CD8-positive, alpha-beta memory T cell (primary cell): ENCODE data around the gene ZFHX3. TPM values are rescaled to one million over a fixed set of nuclear protein-coding genes. Genes with fewer than 3 reads are reported as not detected.

ENCODE experiments used
- CTCF ChIA-PET: fragments of 350-600 bp; sonication (Branson Sonifier 250); formaldehyde crosslinking; loops from one replicate; lab custom pipeline; 2021; ENCODE audit warnings: antibody characterized with exemption; lab: Charles Lee
- POLR2A ChIA-PET: fragments of 350-600 bp; sonication (Branson Sonifier 250); formaldehyde crosslinking; loops from one replicate; lab custom pipeline; 2021; ENCODE audit warnings: antibody characterized with exemption; lab: Charles Lee
- DNase-seq, 5 donors: peaks; one replicate each; pipeline versions ENCODE4 v3.0.0 to v3.0.0-alpha.2; 2020 to 2022; ENCODE audit warnings: mixed read lengths in 1 of 5
- H3K27ac ChIP-seq: one replicate; pipeline ENCODE4 v1.7.0; 2013; ENCODE audit warnings: low read depth, mild to moderate bottlenecking, low read length, moderate library complexity
- H3K27me3 ChIP-seq: 2 replicates; pipeline ENCODE4 v1.7.0; 2013; ENCODE audit warnings: low read length, mild to moderate bottlenecking; ENCODE audit not compliant: insufficient read depth, poor library complexity, severe bottlenecking
- H3K36me3 ChIP-seq: 2 replicates; pipeline ENCODE4 v1.7.0; 2013; ENCODE audit warnings: mild to moderate bottlenecking, low read length, moderate library complexity; ENCODE audit not compliant: insufficient read depth
- H3K4me1 ChIP-seq: 2 replicates; pipeline ENCODE4 v1.7.0; 2013; ENCODE audit warnings: mild to moderate bottlenecking, low read length, moderate library complexity; ENCODE audit not compliant: insufficient read depth
- H3K4me3 ChIP-seq: 2 replicates; pipeline ENCODE4 v1.7.0; 2013; ENCODE audit warnings: mild to moderate bottlenecking, low read length
- H3K9me3 ChIP-seq: 2 replicates; pipeline ENCODE4 v1.7.0; 2013; ENCODE audit warnings: mild to moderate bottlenecking, low read length
- H3K27ac Mint-ChIP-seq, 8 donors: one replicate each; pipeline ENCODE4 v1.8.0; 2020 to 2021; ENCODE audit warnings: mixed read lengths in 8 of 8, mild to moderate bottlenecking in 6 of 8, inconsistent platforms in 3 of 8, moderate library complexity in 3 of 8
- H3K27me3 Mint-ChIP-seq, 2 donors: one replicate each; pipeline ENCODE4 v1.8.0; 2020 to 2021; ENCODE audit warnings: mixed read lengths in 2 of 2, mild to moderate bottlenecking in 1 of 2, moderate library complexity in 1 of 2
- H3K36me3 Mint-ChIP-seq, 3 donors: one replicate each; pipeline ENCODE4 v1.8.0; 2020 to 2021; ENCODE audit warnings: mixed read lengths in 3 of 3, inconsistent platforms in 1 of 3, mild to moderate bottlenecking in 1 of 3
- H3K4me1 Mint-ChIP-seq, 3 donors: one replicate each; pipeline ENCODE4 v1.8.0; 2020 to 2021; ENCODE audit warnings: mixed read lengths in 3 of 3, inconsistent platforms in 1 of 3, mild to moderate bottlenecking in 1 of 3
- H3K4me3 Mint-ChIP-seq, 7 donors: one replicate each; pipeline ENCODE4 v1.8.0; 2020 to 2021; ENCODE audit warnings: mixed read lengths in 7 of 7, mild to moderate bottlenecking in 6 of 7, moderate library complexity in 4 of 7, inconsistent platforms in 2 of 7
- H3K9me3 Mint-ChIP-seq, 5 donors: one replicate each; pipeline ENCODE4 v1.8.0; 2020 to 2022; ENCODE audit warnings: mixed read lengths in 5 of 5, mild to moderate bottlenecking in 3 of 5, moderate library complexity in 2 of 5, inconsistent platforms in 1 of 5
- polyA plus RNA-seq: library from polyadenylated mRNA; unstranded; fragments of 300-500 nt; fragmentation: Illumina TruSeq; gene quantifications from one replicate; pipeline ENCODE4 v1.2.3, GENCODE V29; 2021
- total RNA-seq, 2 experiments: library from RNA; stranded (reverse); gene quantifications; one replicate each; pipeline ENCODE4 v1.2.3, GENCODE V29; 2021

ZFHX3 gene
- total and polyA plus RNA-seq, 3 experiments from 2014 or later, result 0.13 to 0.22 (median 0.20) TPM

GRCh38 chr16:72967941-72968340 lies 80.0 kb downstream of the ZFHX3 start:
- CTCF ChIA-PET, result no interaction called here
- H3K36me3 Mint-ChIP-seq, result no peaks in the 10 kb centered on the region
- no peak for DNase-seq
- peaks cover 0 to 3% of the 10 kb centered on the region in 2 donors for H3K27me3 Mint-ChIP-seq
- POLR2A ChIA-PET, result no interaction called here
- peaks cover 0 to 2% (median 0%) of the 10 kb centered on the region in 5 donors for H3K9me3 Mint-ChIP-seq
- Histone ChIP-seq H3K9me3 (no peaks in the 10 kb centered on the region), H3K4me3 (no peak overlapping the region), H3K27ac (no peak overlapping the region), H3K27me3 (no peaks in the 10 kb centered on the region), H3K4me1 (no peaks in the 10 kb centered on the region), H3K36me3 (no peaks in the 10 kb centered on the region)
- no peak overlapping the region for H3K4me3 Mint-ChIP-seq
- no peaks in the 10 kb centered on the region for H3K4me1 Mint-ChIP-seq
- H3K27ac Mint-ChIP-seq, result no peak overlapping the region

GRCh38 chr16:72963533-72964315 lies 84.2 kb downstream of the ZFHX3 start:
- CTCF ChIA-PET, result no interaction called here
- peaks cover 0 to 2% (median 0%) of the 10 kb centered on the region in 5 donors for H3K9me3 Mint-ChIP-seq

DNA sequence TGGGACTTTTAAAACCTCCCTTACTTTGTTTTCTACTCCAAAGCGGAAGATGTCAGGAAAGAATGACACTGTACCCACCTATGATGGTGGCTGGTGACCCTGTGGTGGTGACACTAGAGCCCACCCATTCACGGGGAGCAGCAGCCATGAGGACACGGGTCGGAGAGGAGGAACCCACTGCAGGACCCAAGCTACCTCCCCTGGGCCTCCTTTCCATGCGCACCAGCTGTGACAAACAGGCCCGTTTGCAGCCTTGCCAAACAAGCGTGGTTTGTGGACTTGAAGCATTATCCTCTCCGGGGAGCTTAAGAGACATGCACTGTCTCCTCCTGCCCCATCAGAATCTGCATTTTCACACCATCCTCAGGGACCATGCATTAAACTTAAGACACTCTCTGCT lies 85.6 kb downstream of the ZFHX3 start:
- H3K27me3 ChIP-seq, result no peaks in the 10 kb centered on the region
- ChIA-PET CTCF (no interaction called here), POLR2A (no interaction called here)
- H3K27ac Mint-ChIP-seq, result no peak overlapping the region
- no peaks in the 10 kb centered on the region for H3K36me3 Mint-ChIP-seq
- no peaks in the 10 kb centered on the region for H3K4me1 Mint-ChIP-seq
- no peaks in the 10 kb centered on the region for H3K4me1 ChIP-seq
- H3K4me3 ChIP-seq, result no peak overlapping the region
- H3K9me3 ChIP-seq, result no peaks in the 10 kb centered on the region
- no peaks in the 10 kb centered on the region for H3K36me3 ChIP-seq
- H3K27me3 Mint-ChIP-seq, result peaks cover 0 to 3% of the 10 kb centered on the region in 2 donors
- H3K9me3 Mint-ChIP-seq, result peaks cover 0 to 2% (median 0%) of the 10 kb centered on the region in 5 donors
- H3K27ac ChIP-seq, result no peak overlapping the region
- H3K4me3 Mint-ChIP-seq, result no peak overlapping the region
- no peak for DNase-seq

More at GRCh38 chr16:72963533-72964315, 84.2 kb downstream of the ZFHX3 start:
- H3K4me1 Mint-ChIP-seq, result no peaks in the 10 kb centered on the region
- H3K4me3 Mint-ChIP-seq, result no peak overlapping the region
- H3K4me3 ChIP-seq, result no peak overlapping the region
- H3K27me3 Mint-ChIP-seq, result peaks cover 0 to 3% of the 10 kb centered on the region in 2 donors
- no peaks in the 10 kb centered on the region for H3K36me3 ChIP-seq
- H3K4me1 ChIP-seq, result no peaks in the 10 kb centered on the region
- H3K27ac ChIP-seq, result no peak overlapping the region
- H3K27me3 ChIP-seq, result no peaks in the 10 kb centered on the region
- H3K27ac Mint-ChIP-seq, result no peak overlapping the region
- no peaks in the 10 kb centered on the region for H3K9me3 ChIP-seq
- DNase-seq, result no peak
- POLR2A ChIA-PET, result no interaction called here
- no peaks in the 10 kb centered on the region for H3K36me3 Mint-ChIP-seq

GRCh38 chr16:72961863-72962262 lies 86.1 kb downstream of the ZFHX3 start:
- Mint-ChIP-seq H3K9me3 (peaks cover 0 to 2% (median 0%) of the 10 kb centered on the region in 5 donors), H3K27ac (no peak overlapping the region), H3K27me3 (peaks cover 0 to 3% of the 10 kb centered on the region in 2 donors), H3K4me1 (no peaks in the 10 kb centered on the region), H3K36me3 (no peaks in the 10 kb centered on the region), H3K4me3 (no peak overlapping the region)
- POLR2A ChIA-PET, result no interaction called here
- Histone ChIP-seq H3K27ac (no peak overlapping the region), H3K27me3 (no peaks in the 10 kb centered on the region), H3K36me3 (no peaks in the 10 kb centered on the region), H3K4me1 (no peaks in the 10 kb centered on the region), H3K4me3 (no peak overlapping the region), H3K9me3 (no peaks in the 10 kb centered on the region)
- CTCF ChIA-PET, result no interaction called here
- no peak for DNase-seq

DNA sequence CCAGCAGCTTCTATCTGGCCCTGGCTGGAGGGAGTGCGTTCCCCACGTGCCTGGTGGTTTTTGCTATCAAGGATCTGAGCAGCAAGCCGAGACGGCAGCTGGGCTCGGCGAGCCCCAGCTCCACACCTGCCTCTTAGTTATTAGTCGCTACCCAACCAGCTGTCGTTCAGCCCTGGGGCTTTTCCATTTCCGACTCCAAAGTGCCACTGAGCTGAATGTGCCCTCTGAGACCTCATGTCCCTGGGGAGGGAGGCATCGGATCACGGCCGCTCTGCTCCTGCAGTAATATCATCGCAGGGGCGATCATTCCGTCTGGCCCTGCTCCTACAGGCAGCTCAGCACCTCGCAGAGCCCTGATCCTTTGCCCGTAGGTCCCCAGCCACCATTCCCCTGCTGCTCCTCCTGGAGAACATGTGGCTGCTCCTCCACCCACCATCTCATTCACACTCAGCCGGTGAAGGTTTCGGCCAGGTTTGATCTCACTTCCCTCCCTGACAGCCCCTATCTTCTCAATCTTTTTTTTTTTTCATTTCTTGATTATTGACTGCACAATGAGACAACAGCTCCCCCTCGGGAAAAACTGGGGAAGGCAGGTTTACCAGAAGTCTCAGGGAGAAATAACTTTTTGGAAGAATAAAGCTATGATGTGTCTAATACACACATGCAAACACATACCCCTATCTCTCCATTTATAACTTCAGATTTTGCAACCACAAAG lies 86.7 kb downstream of the ZFHX3 start:
- DNase-seq, result no peak
- H3K4me3 ChIP-seq, result no peak overlapping the region
- H3K27ac Mint-ChIP-seq, result no peak overlapping the region
- H3K4me1 ChIP-seq, result no peaks in the 10 kb centered on the region
- no peak overlapping the region for H3K4me3 Mint-ChIP-seq
- no peaks in the 10 kb centered on the region for H3K4me1 Mint-ChIP-seq
- H3K27me3 Mint-ChIP-seq, result peaks cover 0 to 3% of the 10 kb centered on the region in 2 donors
- ChIA-PET POLR2A (no interaction called here), CTCF (no interaction called here)
- no peaks in the 10 kb centered on the region for H3K27me3 ChIP-seq
- H3K27ac ChIP-seq, result no peak overlapping the region
- no peaks in the 10 kb centered on the region for H3K9me3 ChIP-seq
- H3K9me3 Mint-ChIP-seq, result peaks cover 0 to 2% (median 0%) of the 10 kb centered on the region in 5 donors
- H3K36me3 ChIP-seq, result no peaks in the 10 kb centered on the region
- no peaks in the 10 kb centered on the region for H3K36me3 Mint-ChIP-seq

- Mint-ChIP-seq H3K9me3 (peaks cover 0 to 2% (median 0%) of the 10 kb centered on the region in 5 donors), H3K36me3 (no peaks in the 10 kb centered on the region), H3K4me3 (no peak overlapping the region), H3K27ac (no peak overlapping the region), H3K27me3 (peaks cover 0 to 2% of the 10 kb centered on the region in 2 donors), H3K4me1 (no peaks in the 10 kb centered on the region)
- no peak for DNase-seq
- H3K4me3 ChIP-seq, result no peak overlapping the region
- H3K27ac ChIP-seq, result no peak overlapping the region
- no peaks in the 10 kb centered on the region for H3K4me1 ChIP-seq
- ChIA-PET POLR2A (no interaction called here), CTCF (no interaction called here)
- no peaks in the 10 kb centered on the region for H3K9me3 ChIP-seq
- no peaks in the 10 kb centered on the region for H3K36me3 ChIP-seq
- H3K27me3 ChIP-seq, result no peaks in the 10 kb centered on the region
These were observed 87.8 kb downstream of the ZFHX3 start for GRCh38 chr16:72960101-72960500.

DNA sequence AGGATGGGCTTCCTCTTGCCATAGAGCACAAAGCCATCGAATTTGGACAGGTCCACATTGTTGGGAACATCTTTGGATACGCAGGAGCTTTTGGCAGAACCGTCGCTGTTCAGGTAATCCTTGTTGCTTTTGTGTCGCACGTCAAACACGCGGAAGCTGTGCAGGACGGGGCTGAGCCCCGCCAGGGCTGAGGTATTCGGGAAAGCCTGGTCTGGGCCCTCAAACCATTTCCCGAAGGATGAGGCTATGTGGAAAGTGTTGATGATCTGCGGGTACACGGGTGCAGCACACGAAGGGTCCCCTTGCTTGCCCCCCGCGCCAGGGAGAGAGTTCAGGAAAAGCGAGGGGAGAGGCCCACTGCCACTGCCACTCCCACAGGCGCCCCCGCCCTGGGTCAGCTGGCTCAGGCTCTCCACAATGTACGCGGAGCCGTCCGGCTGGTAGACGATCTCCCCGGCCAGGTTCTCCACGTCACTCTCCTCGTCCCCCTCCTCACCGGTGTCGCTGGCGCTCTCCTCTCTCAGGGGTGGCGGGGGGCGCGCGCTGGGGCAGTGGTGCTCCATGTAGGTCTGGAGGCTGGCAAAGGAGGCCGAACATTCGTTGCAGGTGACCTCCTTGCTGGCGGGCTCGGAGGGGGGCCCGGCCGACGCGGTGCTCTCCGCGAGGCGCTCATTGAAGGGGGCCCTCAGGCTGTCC lies 88.5 kb downstream of the ZFHX3 start:
- Mint-ChIP-seq H3K4me1 (no peaks in the 10 kb centered on the region), H3K9me3 (peaks cover 0 to 2% (median 0%) of the 10 kb centered on the region in 5 donors), H3K27ac (no peak overlapping the region), H3K4me3 (no peak overlapping the region), H3K27me3 (peaks cover 0 to 2% of the 10 kb centered on the region in 2 donors), H3K36me3 (no peaks in the 10 kb centered on the region)
- Histone ChIP-seq H3K4me1 (no peaks in the 10 kb centered on the region), H3K4me3 (no peak overlapping the region), H3K27me3 (no peaks in the 10 kb centered on the region), H3K27ac (no peak overlapping the region), H3K36me3 (no peaks in the 10 kb centered on the region), H3K9me3 (no peaks in the 10 kb centered on the region)
- POLR2A ChIA-PET, result no interaction called here
- DNase-seq, result no peak
- CTCF ChIA-PET, result no interaction called here
